SK-N-SH treated with all-trans-retinoic acid at 6 μM for 48 hours (cell line): ENCODE data around the gene AR.

Experiments
- ARNTL ChIP-seq: fragments of 450-650 bp; formaldehyde crosslinking; IDR thresholded peaks from 2 replicates; pipeline ENCODE4 v1.5.0; 2020; ENCODE audit warnings: low read depth, mild to moderate bottlenecking, moderate library complexity, borderline replicate concordance
- GLIS3 ChIP-seq: fragments of 250-450 bp; sonication (Bioruptor Pico); IDR thresholded peaks from 2 replicates; pipeline ENCODE4 v1.5.0; 2020; ENCODE audit warnings: mild to moderate bottlenecking, moderate library complexity
- POU6F1 ChIP-seq: fragments of 250-450 bp; sonication (Bioruptor Pico); IDR thresholded peaks from 2 replicates; pipeline ENCODE4 v1.8.0; 2021; ENCODE audit warnings: low read depth, mild to moderate bottlenecking, moderate library complexity, borderline replicate concordance
- PPARA ChIP-seq: fragments of 250-450 bp; sonication (Bioruptor Pico); IDR thresholded peaks from 2 replicates; pipeline ENCODE4 v1.5.0; 2020; ENCODE audit warnings: mild to moderate bottlenecking, borderline replicate concordance
- TSHZ2 ChIP-seq: fragments of 250-450 bp; sonication (Bioruptor Pico); IDR thresholded peaks from 2 replicates; pipeline ENCODE4 v1.5.0; 2020; ENCODE audit warnings: mild to moderate bottlenecking, moderate library complexity
- ZNF70 ChIP-seq: fragments of 450-650 bp; formaldehyde crosslinking; IDR thresholded peaks from 2 replicates; pipeline ENCODE4 v1.5.0; 2020; ENCODE audit warnings: mild to moderate bottlenecking, moderate library complexity
- ZNF8 ChIP-seq: fragments of 450-650 bp; formaldehyde crosslinking; IDR thresholded peaks from 2 replicates; pipeline ENCODE4 v1.5.0; 2020; ENCODE audit warnings: mild to moderate bottlenecking, moderate library complexity
- TF ChIP-seq, protein P1 (sequence below): fragments of 250-450 bp; sonication (Bioruptor Pico); IDR thresholded peaks from 2 replicates; pipeline ENCODE4 v1.8.0; 2020; ENCODE audit warnings: mild to moderate bottlenecking, moderate library complexity, borderline replicate concordance

DNA sequence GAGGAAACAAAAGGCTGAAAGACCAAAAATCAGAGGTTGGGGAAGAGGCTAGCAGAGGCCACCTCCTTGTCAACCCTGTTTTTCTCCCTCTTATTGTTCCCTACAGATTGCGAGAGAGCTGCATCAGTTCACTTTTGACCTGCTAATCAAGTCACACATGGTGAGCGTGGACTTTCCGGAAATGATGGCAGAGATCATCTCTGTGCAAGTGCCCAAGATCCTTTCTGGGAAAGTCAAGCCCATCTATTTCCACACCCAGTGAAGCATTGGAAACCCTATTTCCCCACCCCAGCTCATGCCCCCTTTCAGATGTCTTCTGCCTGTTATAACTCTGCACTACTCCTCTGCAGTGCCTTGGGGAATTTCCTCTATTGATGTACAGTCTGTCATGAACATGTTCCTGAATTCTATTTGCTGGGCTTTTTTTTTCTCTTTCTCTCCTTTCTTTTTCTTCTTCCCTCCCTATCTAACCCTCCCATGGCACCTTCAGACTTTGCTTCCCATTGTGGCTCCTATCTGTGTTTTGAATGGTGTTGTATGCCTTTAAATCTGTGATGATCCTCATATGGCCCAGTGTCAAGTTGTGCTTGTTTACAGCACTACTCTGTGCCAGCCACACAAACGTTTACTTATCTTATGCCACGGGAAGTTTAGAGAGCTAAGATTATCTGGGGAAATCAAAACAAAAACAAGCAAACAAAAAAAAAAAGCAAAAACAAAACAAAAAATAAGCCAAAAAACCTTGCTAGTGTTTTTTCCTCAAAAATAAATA, 179.9 kb downstream of the AR start:
- TF ChIP-seq PPARA (no peak), ZNF8 (no peak), GLIS3 (CRISPR knock-in tag) (no peak), TSHZ2 (CRISPR knock-in tag) (no peak), ZNF70 (CRISPR knock-in tag) (no peak), POU6F1 (CRISPR knock-in tag) (no peak), ARNTL (CRISPR knock-in tag) (no peak)
- TF ChIP-seq, protein P1, sequence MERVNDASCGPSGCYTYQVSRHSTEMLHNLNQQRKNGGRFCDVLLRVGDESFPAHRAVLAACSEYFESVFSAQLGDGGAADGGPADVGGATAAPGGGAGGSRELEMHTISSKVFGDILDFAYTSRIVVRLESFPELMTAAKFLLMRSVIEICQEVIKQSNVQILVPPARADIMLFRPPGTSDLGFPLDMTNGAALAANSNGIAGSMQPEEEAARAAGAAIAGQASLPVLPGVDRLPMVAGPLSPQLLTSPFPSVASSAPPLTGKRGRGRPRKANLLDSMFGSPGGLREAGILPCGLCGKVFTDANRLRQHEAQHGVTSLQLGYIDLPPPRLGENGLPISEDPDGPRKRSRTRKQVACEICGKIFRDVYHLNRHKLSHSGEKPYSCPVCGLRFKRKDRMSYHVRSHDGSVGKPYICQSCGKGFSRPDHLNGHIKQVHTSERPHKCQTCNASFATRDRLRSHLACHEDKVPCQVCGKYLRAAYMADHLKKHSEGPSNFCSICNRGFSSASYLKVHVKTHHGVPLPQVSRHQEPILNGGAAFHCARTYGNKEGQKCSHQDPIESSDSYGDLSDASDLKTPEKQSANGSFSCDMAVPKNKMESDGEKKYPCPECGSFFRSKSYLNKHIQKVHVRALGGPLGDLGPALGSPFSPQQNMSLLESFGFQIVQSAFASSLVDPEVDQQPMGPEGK (CRISPR knock-in tag), result no peak
